ENCODE measurements around the gene DNAJC24. TPM values are rescaled to one million over a fixed set of nuclear protein-coding genes. Genes with fewer than 3 reads are reported as not detected.

Gene DNAJC24
- total and polyA plus RNA-seq, 2 of the 4 experiments (the other 2 are of a cell fraction): 8.2 to 8.9 TPM

DNA sequence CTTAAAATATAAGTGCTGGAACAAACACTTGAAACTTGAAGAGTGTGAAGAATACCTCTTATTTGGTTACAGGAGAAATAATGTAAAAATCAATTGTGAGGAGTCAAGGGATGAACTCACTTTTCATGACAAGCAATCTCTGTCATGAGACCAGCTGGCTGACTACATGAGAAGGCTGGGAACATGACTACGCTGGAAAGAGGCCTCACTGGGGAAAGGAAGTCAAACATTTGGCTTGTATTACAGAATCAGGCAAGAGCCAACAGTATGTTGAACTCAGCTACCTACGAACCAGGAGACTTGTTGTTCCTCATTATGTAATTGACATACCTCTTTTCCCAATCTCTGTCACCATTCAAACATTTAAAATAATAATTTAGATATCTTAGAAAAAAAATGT is 14.5 kb upstream of the DNAJC24 start:
- CTCF ChIA-PET: no interaction called here
- no peak for ATAC-seq (ENCODE audit: low read depth)

More for the DNA sequence above, 14.5 kb upstream of the DNAJC24 start:
- H3K4me2 ChIP-seq (ENCODE audit: low read depth, low read length): no peak overlapping the region
- H3K23ac ChIP-seq (ENCODE audit: low read depth, low read length): no peak overlapping the region
- H3K4ac ChIP-seq (ENCODE audit: low read depth, low read length): no peak overlapping the region
- no peak overlapping the region for H2BK15ac ChIP-seq (ENCODE audit: low read depth, low read length)
- POLR2A ChIA-PET (ENCODE audit: unreplicated experiment): no interaction called here
- WGBS, 2 experiments (ENCODE audit: extremely low coverage in 2 of 2, insufficient read length in 1 of 2): no CpG with 5 or more reads among the region's 2 CpGs
- no peak overlapping the region for H3K56ac ChIP-seq (ENCODE audit: extremely low read depth, insufficient read depth, low read length)
- no peak overlapping the region for H3K18ac ChIP-seq (ENCODE audit: low read depth, low read length)
- no peaks in the 10 kb centered on the region for H4K20me1 ChIP-seq (ENCODE audit: insufficient read depth, low read length)
- no TSS peak for BruUV-seq (replicated peaks)
- no peaks in the 10 kb centered on the region for H3K79me1 ChIP-seq (ENCODE audit: low read depth in 1 of 2, low read length in 2 of 2)
- dilution Hi-C loops (cut with HindIII; ENCODE audit: low sequenced_read_pairs, unreplicated experiment): no loop called here
- no peaks in the 10 kb centered on the region for H3K4me1 ChIP-seq (ENCODE audit: control insufficient read depth, insufficient read depth, low read length)
- no peak overlapping the region for H4K91ac ChIP-seq (ENCODE audit: insufficient read depth, low read depth, low read length)
- H4K5ac ChIP-seq (ENCODE audit: low read depth, low read length): no peak overlapping the region
- no peak overlapping the region for H3K9ac ChIP-seq (ENCODE audit: low read depth, low read length)
- H2AK9ac ChIP-seq (replicated peaks; ENCODE audit: low read depth, low read length, poor library complexity): no peak overlapping the region
- no peak for TF ChIP-seq MAZ (IDR thresholded peaks at IDR 0.05; ENCODE audit: borderline replicate concordance, low read depth, low read length)
- H2AK5ac ChIP-seq (ENCODE audit: low read depth, low read length): no peak overlapping the region
- H3K4me3 ChIP-seq (ENCODE audit: insufficient read depth, low read depth, low read length): no peak overlapping the region
- H2BK120ac ChIP-seq (ENCODE audit: low read depth, low read length): no peak overlapping the region
- no peak overlapping the region for H2AFZ ChIP-seq (replicated peaks; ENCODE audit: low read length, poor library complexity)
- no peaks in the 10 kb centered on the region for H3K9me1 ChIP-seq (ENCODE audit: insufficient read depth, low read length)
- H3K36me3 ChIP-seq (ENCODE audit: control insufficient read depth, insufficient read depth, low read length): no peaks in the 10 kb centered on the region
- H4K8ac ChIP-seq (ENCODE audit: low read depth in 2 of 2, low read length in 2 of 2): no peak overlapping the region
- DNase-seq: peak; percentile 20
- no peaks in the 10 kb centered on the region for H3K9me3 ChIP-seq (ENCODE audit: control insufficient read depth, insufficient read depth, low read length)
- no peak overlapping the region for H2BK5ac ChIP-seq (ENCODE audit: low read depth, low read length, poor library complexity, severe bottlenecking)
- no peak overlapping the region for H2BK20ac ChIP-seq (ENCODE audit: low read depth, low read length)
- intact Hi-C loops (cut with micrococcal nuclease): no loop called here
- H3K27me3 ChIP-seq (ENCODE audit: control insufficient read depth, insufficient read depth, low read length): no peaks in the 10 kb centered on the region
- in situ Hi-C loops (cut with MboI; ENCODE audit: low sequenced_read_pairs): no loop called here
- no peak overlapping the region for H3K27ac ChIP-seq (ENCODE audit: insufficient read depth, low read length)
- H3K14ac ChIP-seq (replicated peaks; ENCODE audit: low read depth, low read length): no peak overlapping the region

All from IMR-90 (cell line).